Measurements from ENCODE around the gene TPCN2. TPM values are rescaled to one million over a fixed set of nuclear protein-coding genes. Genes with fewer than 3 reads are reported as not detected.
A peak's percentile ranks its signal among the peaks of the same experiment; 100 is the strongest.

Gene TPCN2
- total and polyA plus RNA-seq, 12 donors, result 3.1 to 21.6 (median 10.4) TPM

GRCh38 chr11:69009441-69010211, 39.1 kb upstream of the TPCN2 start:
- TF ChIP-seq CTCF (IDR thresholded peaks at IDR 0.05) (no peak), POLR2A (IDR thresholded peaks at IDR 0.05) (no peak)
- H3K36me3 ChIP-seq (replicated peaks in 1 of 2), result peaks cover 0 to 2% of the 10 kb centered on the region in 2 donors
- no peaks in the 10 kb centered on the region for H3K4me1 ChIP-seq (replicated peaks in 1 of 2)
- peaks cover 16% of the 10 kb centered on the region for H3K27me3 ChIP-seq
- intact Hi-C loops (cut with DNase I), result no loop called here
- H3K9me3 ChIP-seq (replicated peaks in 1 of 3), result no peaks in the 10 kb centered on the region
- DNase-seq, result no peak
- H3K27ac ChIP-seq, result peak overlapping the region in 2 of 5 donors; percentile 41 to 89
- no peak overlapping the region for H3K4me3 ChIP-seq
- 57 to 80% (median 74%) methylated on average over 4 to 16 of the region's 16 CpGs for WGBS, 4 donors

DNA sequence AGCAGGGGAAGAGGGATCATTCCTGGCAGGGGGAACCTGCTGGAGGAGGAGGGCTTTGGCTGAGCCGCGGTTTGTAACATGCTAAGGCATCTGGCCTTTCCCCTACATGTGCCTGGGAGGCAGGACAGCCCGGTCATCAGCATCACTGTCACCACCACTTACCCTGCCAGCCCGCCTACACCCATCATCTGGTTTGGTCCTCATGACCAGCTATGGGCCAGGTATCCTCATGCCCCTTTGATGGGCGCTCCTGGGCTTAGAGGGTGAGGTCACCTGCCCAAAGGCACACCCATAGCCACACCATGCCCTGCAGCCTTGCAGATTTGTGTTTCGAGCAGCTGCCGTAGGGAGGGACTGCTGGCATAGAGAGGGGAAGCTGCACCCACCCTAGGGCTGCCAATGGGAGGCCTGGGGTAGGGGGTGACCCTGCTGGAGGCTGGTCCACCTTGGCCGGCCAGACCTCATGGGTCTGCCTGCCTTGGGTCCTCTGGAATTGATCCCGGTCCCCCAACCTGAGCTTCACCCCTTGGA, 38.3 kb upstream of the TPCN2 start:
- peak overlapping the region in 2 of 5 donors; percentile 60 to 89 for H3K27ac ChIP-seq
- no peaks in the 10 kb centered on the region for H3K4me1 ChIP-seq (replicated peaks in 1 of 2)
- no peak for DNase-seq
- H3K36me3 ChIP-seq (replicated peaks in 1 of 2), result no peaks in the 10 kb centered on the region
- peak overlapping the region in 1 of 4 donors; percentile 39 for H3K4me3 ChIP-seq
- TF ChIP-seq CTCF (IDR thresholded peaks at IDR 0.05) (no peak), POLR2A (IDR thresholded peaks at IDR 0.05) (no peak)
- H3K9me3 ChIP-seq (replicated peaks in 1 of 3), result no peaks in the 10 kb centered on the region
- intact Hi-C loops (cut with DNase I), result no loop called here
- H3K27me3 ChIP-seq, result peaks cover 16% of the 10 kb centered on the region
- 57 to 73% (median 69%) methylated on average over 5 to 9 of the region's 9 CpGs for WGBS, 4 donors

GRCh38 chr11:69010964-69011623, 37.6 kb upstream of the TPCN2 start:
- WGBS, 4 donors, result 15 to 41% (median 36%) methylated on average over 8 to 43 of the region's 43 CpGs
- Histone ChIP-seq H3K27ac (peak overlapping the region in 2 of 5 donors; percentile 60 to 89), H3K27me3 (peaks cover 16% of the 10 kb centered on the region), H3K4me1 (replicated peaks in 1 of 2) (no peaks in the 10 kb centered on the region), H3K9me3 (replicated peaks in 1 of 3) (no peaks in the 10 kb centered on the region), H3K4me3 (peak overlapping the region in 1 of 4 donors; percentile 39), H3K36me3 (replicated peaks in 1 of 2) (no peaks in the 10 kb centered on the region)
- peak in 3 of 7 donors; percentile 52 to 62 (median 54) for DNase-seq
- no peak for TF ChIP-seq POLR2A (IDR thresholded peaks at IDR 0.05)
- intact Hi-C loops (cut with DNase I), result no loop called here

DNA sequence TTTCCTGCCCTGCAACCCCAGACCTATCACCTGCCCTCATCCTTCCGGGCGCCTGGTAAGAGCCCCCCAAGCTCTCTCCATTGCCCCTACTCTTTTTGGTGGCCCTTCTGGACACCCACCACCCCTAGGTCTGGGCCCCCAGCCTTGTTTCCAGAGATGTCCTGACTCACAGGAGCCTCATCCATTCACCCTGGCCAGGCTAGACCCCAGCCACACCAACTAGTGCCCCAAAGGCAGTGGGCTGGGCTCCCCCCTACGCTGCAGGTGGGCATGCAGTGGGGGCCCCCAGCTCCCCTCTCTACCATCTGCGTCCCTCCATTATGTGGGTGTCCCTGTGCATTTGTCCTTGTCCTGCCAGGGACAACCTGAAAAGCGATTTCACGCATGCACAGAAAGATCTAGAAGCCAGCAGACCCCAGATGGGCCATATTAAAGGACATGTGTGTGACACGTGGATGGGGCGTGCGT, 37.1 kb upstream of the TPCN2 start:
- Histone ChIP-seq H3K27me3 (peaks cover 16% of the 10 kb centered on the region), H3K36me3 (replicated peaks in 1 of 2) (no peaks in the 10 kb centered on the region), H3K4me1 (replicated peaks in 1 of 2) (no peaks in the 10 kb centered on the region), H3K9me3 (replicated peaks in 1 of 3) (no peaks in the 10 kb centered on the region), H3K4me3 (peak overlapping the region in 1 of 4 donors; percentile 39), H3K27ac (peak overlapping the region in 2 of 5 donors; percentile 60 to 89)
- intact Hi-C loops (cut with DNase I), result no loop called here
- DNase-seq, result no peak
- TF ChIP-seq POLR2A (IDR thresholded peaks at IDR 0.05) (no peak), CTCF (IDR thresholded peaks at IDR 0.05) (no peak)
- WGBS, 4 donors, result 57 to 77% (median 67%) methylated on average over 4 to 9 of the region's 9 CpGs
